ENCODE measurements around the gene LIN52. TPM values are rescaled to one million over a fixed set of nuclear protein-coding genes. Genes with fewer than 3 reads are reported as not detected.

The LIN52 gene
- total and polyA plus RNA-seq, 9 donors: 7.9 to 13.5 (median 10.4) TPM

- DNase-seq: no peak
- no peaks in the 10 kb centered on the region for H3K36me3 ChIP-seq (ENCODE audit: control insufficient read depth, insufficient read depth, low read length)
- no peaks in the 10 kb centered on the region for H3K9me3 ChIP-seq (replicated peaks; ENCODE audit: control insufficient read depth, low read depth, low read length)
- H3K27ac ChIP-seq (ENCODE audit: low read length): no peak overlapping the region
- H3K27me3 ChIP-seq (ENCODE audit: control insufficient read depth, insufficient read depth, low read length): peaks cover 99% of the 10 kb centered on the region
- peaks cover 16% of the 10 kb centered on the region for H3K4me1 ChIP-seq (ENCODE audit: control insufficient read depth, insufficient read depth, low read length)
- H3K4me3 ChIP-seq (ENCODE audit: low read length): no peak overlapping the region
- 4% methylated on average over 17 of the region's 28 CpGs for WGBS (ENCODE audit: insufficient coverage)
Measured at GRCh38 chr14:74242021-74242779, 157.4 kb downstream of the LIN52 start.

- Histone ChIP-seq H3K36me3 (ENCODE audit: control insufficient read depth, insufficient read depth, low read length) (no peaks in the 10 kb centered on the region), H3K4me1 (ENCODE audit: control insufficient read depth, insufficient read depth, low read length) (peaks cover 16% of the 10 kb centered on the region), H3K27ac (ENCODE audit: low read length) (no peak overlapping the region), H3K9me3 (replicated peaks; ENCODE audit: control insufficient read depth, low read depth, low read length) (no peaks in the 10 kb centered on the region), H3K4me3 (ENCODE audit: low read length) (no peak overlapping the region), H3K27me3 (ENCODE audit: control insufficient read depth, insufficient read depth, low read length) (peaks cover 99% of the 10 kb centered on the region)
- WGBS (ENCODE audit: insufficient coverage): no CpG with 5 or more reads among the region's 4 CpGs
- no peak for DNase-seq
Measured at GRCh38 chr14:74242780-74243042, 158.0 kb downstream of the LIN52 start.

DNA sequence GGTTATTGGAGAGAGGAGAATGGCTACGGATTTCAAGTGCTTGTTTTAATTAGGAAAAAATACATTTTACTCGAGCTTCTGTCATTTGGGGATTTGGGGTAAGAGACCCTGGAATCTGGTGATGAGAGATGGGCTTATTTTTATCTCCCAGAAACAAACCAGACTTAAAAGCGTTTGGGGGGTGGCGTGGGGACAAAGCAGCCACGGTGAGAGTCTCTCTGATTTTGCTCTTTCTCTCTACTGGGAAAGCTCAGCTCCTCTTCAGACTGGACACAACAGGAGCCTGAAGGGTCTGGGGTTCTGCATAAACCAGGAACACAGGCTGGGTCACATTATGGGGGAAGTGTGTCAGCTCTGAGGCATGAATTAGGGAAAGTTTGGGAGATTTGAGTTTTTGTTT, 158.3 kb downstream of the LIN52 start:
- Histone ChIP-seq H3K4me3 (ENCODE audit: low read length) (no peak overlapping the region), H3K9me3 (replicated peaks; ENCODE audit: control insufficient read depth, low read depth, low read length) (no peaks in the 10 kb centered on the region), H3K27me3 (ENCODE audit: control insufficient read depth, insufficient read depth, low read length) (peaks cover 99% of the 10 kb centered on the region), H3K4me1 (ENCODE audit: control insufficient read depth, insufficient read depth, low read length) (peaks cover 16% of the 10 kb centered on the region), H3K36me3 (ENCODE audit: control insufficient read depth, insufficient read depth, low read length) (no peaks in the 10 kb centered on the region), H3K27ac (ENCODE audit: low read length) (no peak overlapping the region)
- WGBS (ENCODE audit: insufficient coverage): no CpG with 5 or more reads among the region's 5 CpGs
- DNase-seq: no peak

DNA sequence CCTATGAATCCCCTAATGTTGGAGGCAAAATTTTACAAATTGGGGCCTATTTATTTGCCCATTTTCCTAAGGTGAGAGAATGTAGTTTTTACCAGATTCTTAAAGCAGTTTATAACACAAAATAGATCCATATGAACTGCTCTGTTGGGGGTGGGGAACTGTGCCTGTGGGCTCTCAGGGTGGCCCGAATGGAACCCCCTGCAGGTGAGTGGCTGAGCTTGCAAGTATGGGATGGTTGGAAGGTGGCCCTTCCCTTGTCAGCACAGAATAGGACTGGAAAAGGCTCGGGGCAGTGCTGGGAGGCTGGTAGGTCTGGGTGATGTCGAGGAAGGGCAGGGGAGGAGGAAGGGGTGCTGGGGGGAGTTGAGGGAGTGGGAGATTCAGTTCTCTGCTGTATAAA, 159.4 kb downstream of the LIN52 start:
- no peak for DNase-seq
- peaks cover 16% of the 10 kb centered on the region for H3K4me1 ChIP-seq (ENCODE audit: control insufficient read depth, insufficient read depth, low read length)
- H3K4me3 ChIP-seq (ENCODE audit: low read length): no peak overlapping the region
- H3K9me3 ChIP-seq (replicated peaks; ENCODE audit: control insufficient read depth, low read depth, low read length): no peaks in the 10 kb centered on the region
- H3K27ac ChIP-seq (ENCODE audit: low read length): no peak overlapping the region
- 21% methylated on average over 2 of the region's 3 CpGs for whole genome bisulfite sequencing (ENCODE audit: insufficient coverage)
- no peaks in the 10 kb centered on the region for H3K36me3 ChIP-seq (ENCODE audit: control insufficient read depth, insufficient read depth, low read length)
- H3K27me3 ChIP-seq (ENCODE audit: control insufficient read depth, insufficient read depth, low read length): peaks cover 93% of the 10 kb centered on the region

DNA sequence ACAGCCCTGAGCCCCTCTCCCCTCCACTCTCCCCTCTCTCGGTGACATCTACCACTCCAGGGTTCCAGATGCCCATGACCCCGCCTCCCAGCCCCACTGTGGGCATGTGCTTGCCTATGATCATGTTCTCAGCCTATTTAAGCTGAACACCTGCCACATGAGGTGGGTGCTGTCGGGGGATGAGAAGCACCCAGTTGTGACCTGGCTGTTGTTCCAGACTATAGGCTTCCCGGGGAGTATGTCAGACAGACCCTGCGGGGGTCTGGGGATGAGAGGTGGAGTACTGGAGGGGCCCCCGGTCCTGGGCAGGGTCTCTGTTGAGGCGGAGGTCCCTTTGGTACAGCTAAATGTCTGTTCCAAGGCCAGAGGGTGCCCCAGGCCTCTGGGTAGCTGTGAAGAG, 160.5 kb downstream of the LIN52 start:
- DNase-seq: no peak
- Histone ChIP-seq H3K27me3 (ENCODE audit: control insufficient read depth, insufficient read depth, low read length) (peaks cover 81% of the 10 kb centered on the region), H3K4me3 (ENCODE audit: low read length) (no peak overlapping the region), H3K36me3 (ENCODE audit: control insufficient read depth, insufficient read depth, low read length) (no peaks in the 10 kb centered on the region), H3K4me1 (ENCODE audit: control insufficient read depth, insufficient read depth, low read length) (peaks cover 12% of the 10 kb centered on the region), H3K9me3 (replicated peaks; ENCODE audit: control insufficient read depth, low read depth, low read length) (no peaks in the 10 kb centered on the region), H3K27ac (ENCODE audit: low read length) (no peak overlapping the region)
- 51% methylated on average over 4 of the region's 7 CpGs for WGBS (ENCODE audit: insufficient coverage)

- Histone ChIP-seq H3K4me1 (ENCODE audit: control insufficient read depth, insufficient read depth, low read length) (no peaks in the 10 kb centered on the region), H3K36me3 (ENCODE audit: control insufficient read depth, insufficient read depth, low read length) (no peaks in the 10 kb centered on the region), H3K27me3 (ENCODE audit: control insufficient read depth, insufficient read depth, low read length) (peaks cover 69% of the 10 kb centered on the region), H3K4me3 (ENCODE audit: low read length) (no peak overlapping the region), H3K9me3 (replicated peaks; ENCODE audit: control insufficient read depth, low read depth, low read length) (no peaks in the 10 kb centered on the region), H3K27ac (ENCODE audit: low read length) (no peak overlapping the region)
- no peak for DNase-seq
- 18% methylated on average over 6 of the region's 8 CpGs for WGBS (ENCODE audit: insufficient coverage)
Measured at GRCh38 chr14:74246542-74246941, 161.8 kb downstream of the LIN52 start.

- no peaks in the 10 kb centered on the region for H3K36me3 ChIP-seq (ENCODE audit: control insufficient read depth, insufficient read depth, low read length)
- H3K4me1 ChIP-seq (ENCODE audit: control insufficient read depth, insufficient read depth, low read length): no peaks in the 10 kb centered on the region
- H3K9me3 ChIP-seq (replicated peaks; ENCODE audit: control insufficient read depth, low read depth, low read length): no peaks in the 10 kb centered on the region
- no peak overlapping the region for H3K4me3 ChIP-seq (ENCODE audit: low read length)
- H3K27me3 ChIP-seq (ENCODE audit: control insufficient read depth, insufficient read depth, low read length): peaks cover 59% of the 10 kb centered on the region
- H3K27ac ChIP-seq (ENCODE audit: low read length): no peak overlapping the region
- no peak for DNase-seq
- no CpG with 5 or more reads among the region's 6 CpGs for WGBS (ENCODE audit: insufficient coverage)
Measured at GRCh38 chr14:74248017-74248416, 163.3 kb downstream of the LIN52 start.

DNA sequence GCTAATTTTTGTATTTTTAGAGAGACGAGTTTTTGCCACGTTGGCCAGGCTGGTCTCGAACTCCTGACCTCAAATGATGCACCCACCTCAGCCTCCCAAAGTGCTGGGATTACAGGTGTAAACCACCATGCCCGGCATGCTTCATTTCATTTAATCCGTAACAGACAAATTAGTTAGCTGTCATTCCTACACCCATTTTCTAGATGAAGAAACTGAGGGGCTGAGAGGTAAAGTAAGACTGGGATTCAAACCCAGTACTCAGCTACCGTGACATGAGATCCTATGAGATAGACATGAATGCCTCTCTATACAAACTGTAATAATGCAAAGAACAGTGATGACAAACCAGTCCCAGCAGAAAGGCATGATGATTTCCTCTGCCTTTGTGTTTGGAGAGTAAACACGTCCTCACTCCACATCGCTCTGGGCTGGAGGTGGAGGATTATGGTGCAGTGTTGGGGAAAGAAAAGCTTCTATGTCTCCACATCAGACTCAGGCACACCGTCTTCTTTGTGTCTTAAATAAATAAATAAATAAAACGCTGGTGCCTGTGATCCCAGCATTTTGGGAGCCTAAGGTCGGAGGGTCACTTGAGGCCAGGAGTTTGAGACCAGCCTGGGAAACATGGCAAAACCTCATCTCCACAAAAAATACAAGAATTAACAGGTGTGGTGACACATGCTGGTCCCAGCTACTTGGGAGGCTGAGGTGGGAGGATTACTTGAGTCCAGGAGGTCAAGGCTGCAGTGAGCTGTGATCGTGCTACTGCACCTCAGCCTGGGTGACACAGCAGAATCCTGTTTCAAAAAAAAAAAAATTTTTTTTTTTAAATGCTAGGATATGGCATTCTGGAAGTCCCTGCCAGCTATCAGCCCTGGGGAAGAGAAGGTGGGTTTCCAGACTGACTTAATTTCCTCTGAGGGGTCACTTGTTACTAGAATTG, 164.9 kb downstream of the LIN52 start:
- peaks cover 43% of the 10 kb centered on the region for H3K27me3 ChIP-seq (ENCODE audit: control insufficient read depth, insufficient read depth, low read length)

More for the DNA sequence above, 164.9 kb downstream of the LIN52 start:
- Histone ChIP-seq H3K4me1 (ENCODE audit: control insufficient read depth, insufficient read depth, low read length) (no peaks in the 10 kb centered on the region), H3K4me3 (ENCODE audit: low read length) (no peak overlapping the region), H3K27ac (ENCODE audit: low read length) (no peak overlapping the region), H3K9me3 (replicated peaks; ENCODE audit: control insufficient read depth, low read depth, low read length) (no peaks in the 10 kb centered on the region), H3K36me3 (ENCODE audit: control insufficient read depth, insufficient read depth, low read length) (no peaks in the 10 kb centered on the region)
- no peak for DNase-seq
- WGBS (ENCODE audit: insufficient coverage): 80% methylated on average over 1 of the region's 12 CpGs
